B cell (primary cell): ENCODE measurements around the gene NSG1. TPM values are rescaled to one million over a fixed set of nuclear protein-coding genes. Genes with fewer than 3 reads are reported as not detected.

Experiments used
- ATAC-seq: fragments of 200-7000 bp; cut with Tn5 transposase; one replicate; pipeline ENCODE4 v1.10.0; 2021; ENCODE audit warnings: low read depth, mild to moderate bottlenecking, moderate number of reproducible peaks, moderate library complexity
- CTCF ChIA-PET: fragments of 350-600 bp; sonication (Branson Sonifier 250); formaldehyde crosslinking; loops from one replicate; lab custom pipeline; 2021; ENCODE audit warnings: antibody characterized with exemption, inconsistent platforms; lab: Charles Lee
- POLR2A ChIA-PET: fragments of 350-600 bp; sonication (Branson Sonifier 250); formaldehyde crosslinking; loops from one replicate; lab custom pipeline; 2021; ENCODE audit warnings: antibody characterized with exemption; lab: Charles Lee
- DNase-seq: peaks from one replicate; pipeline ENCODE4 v3.0.0; 2013
- H2AFZ ChIP-seq: 2 replicates; pipeline ENCODE4 v1.6.1; 2012; ENCODE audit warnings: mild to moderate bottlenecking, low read depth, low read length; ENCODE audit not compliant: insufficient read depth, poor library complexity, severe bottlenecking
- H3K27ac ChIP-seq, 2 donors: 1 replicate in 1 of 2; 2 replicates in 1 of 2; pipeline ENCODE4 v1.5.1; 2012 to 2013; ENCODE audit warnings: low read length in 2 of 2, mild to moderate bottlenecking in 2 of 2, moderate library complexity in 1 of 2
- H3K27me3 ChIP-seq, 4 experiments: fragments of 200-600 bp in 1 of 4; sonication (generic) in 1 of 4; replicated peaks in 1 of 4; 1 replicate in 2 of 4; 2 replicates in 2 of 4; pipeline versions ENCODE4 v1.6.1 to v1.7.0; 2013 to 2016; ENCODE audit warnings: low read length in 3 of 4, mild to moderate bottlenecking in 2 of 4, mixed read lengths in 1 of 4, moderate library complexity in 1 of 4; ENCODE audit not compliant: insufficient read depth in 4 of 4, control insufficient read depth in 3 of 4; ENCODE audit errors: control extremely low read depth in 1 of 4
- H3K36me3 ChIP-seq, 2 experiments: replicated peaks in 1 of 2; 1 replicate in 1 of 2; 2 replicates in 1 of 2; pipeline versions ENCODE4 v1.6.1 to v1.7.1; 2013; ENCODE audit warnings: low read length in 1 of 2; ENCODE audit not compliant: insufficient read depth in 2 of 2, control insufficient read depth in 1 of 2; ENCODE audit errors: control extremely low read depth in 1 of 2, extremely low read depth in 1 of 2
- H3K4me1 ChIP-seq, 2 donors: fragments of 200-600 bp in 1 of 2; sonication (generic) in 1 of 2; 1 replicate in 1 of 2; 2 replicates in 1 of 2; pipeline versions ENCODE4 v1.5.1 to v1.6.1; 2013 to 2017; ENCODE audit warnings: low read length in 2 of 2; ENCODE audit not compliant: control insufficient read depth in 2 of 2, insufficient read depth in 2 of 2
- H3K4me2 ChIP-seq: replicated peaks from 2 replicates; pipeline ENCODE3; 2012; ENCODE audit warnings: mild to moderate bottlenecking, low read depth, low read length; ENCODE audit not compliant: poor library complexity, severe bottlenecking
- H3K4me3 ChIP-seq, 5 experiments: fragments of 200-600 bp in 1 of 5; sonication (generic) in 1 of 5; 1 replicate in 3 of 5; 2 replicates in 2 of 5; pipeline versions ENCODE4 v1.5.1 to v1.7.0; 2011 to 2016; ENCODE audit warnings: low read length in 4 of 5, mild to moderate bottlenecking in 4 of 5, low read depth in 2 of 5, control low read depth in 1 of 5, moderate library complexity in 1 of 5; ENCODE audit not compliant: insufficient read depth in 1 of 5; ENCODE audit errors: control extremely low read depth in 1 of 5, extremely low read depth in 1 of 5
- H3K79me2 ChIP-seq: fragments of 200-600 bp; sonication (generic); one replicate; pipeline ENCODE4 v1.6.0; 2016; ENCODE audit warnings: low read length; ENCODE audit not compliant: control insufficient read depth, insufficient read depth
- H3K9ac ChIP-seq: fragments of 200-600 bp; sonication (generic); 2 replicates; pipeline ENCODE4 v1.6.1; 2017; ENCODE audit warnings: mild to moderate bottlenecking, low read length, moderate library complexity
- H3K9me3 ChIP-seq, 3 donors: one replicate each; pipeline versions ENCODE4 v1.6.1 to v1.7.1; 2013; ENCODE audit warnings: low read length in 2 of 3; ENCODE audit not compliant: control insufficient read depth in 2 of 3, insufficient read depth in 1 of 3; ENCODE audit errors: control extremely low read depth in 1 of 3
- H4K20me1 ChIP-seq: 2 replicates; pipeline ENCODE4 v1.6.0; 2012; ENCODE audit warnings: mild to moderate bottlenecking, low read length; ENCODE audit not compliant: insufficient read depth, control insufficient read depth, poor library complexity, severe bottlenecking
- H3K27ac Mint-ChIP-seq: one replicate; pipeline ENCODE4 v1.8.0; 2021; ENCODE audit warnings: mixed read lengths
- H3K27me3 Mint-ChIP-seq: one replicate; pipeline ENCODE4 v1.8.0; 2021; ENCODE audit warnings: mixed read lengths
- H3K4me1 Mint-ChIP-seq: one replicate; pipeline ENCODE4 v1.8.0; 2021; ENCODE audit warnings: mixed read lengths
- H3K4me3 Mint-ChIP-seq: one replicate; pipeline ENCODE4 v1.8.0; 2021; ENCODE audit warnings: mixed read lengths
- H3K9me3 Mint-ChIP-seq: one replicate; pipeline ENCODE4 v1.8.0; 2022; ENCODE audit warnings: mixed read lengths; ENCODE audit not compliant: insufficient read depth
- EZH2 ChIP-seq: IDR thresholded peaks from 2 replicates; pipeline ENCODE4 v1.6.1; 2012; ENCODE audit warnings: borderline replicate concordance, low read depth, mild to moderate bottlenecking, moderate library complexity, low read length; ENCODE audit not compliant: insufficient read depth, poor library complexity, severe bottlenecking
- WGBS: methylation state at CpG from one replicate; pipeline ENCODE4 v1.1.5; 2013; ENCODE audit warnings: missing lambda C conversion rate; ENCODE audit not compliant: insufficient coverage; 5-methylcytosine and 5-hydroxymethylcytosine counted together
- intact Hi-C: fragments of 100-400 bp; cut with micrococcal nuclease; formaldehyde crosslinking; loops from one replicate; pipeline ENCODE4 v1.10.0; 2022
- polyA plus RNA-seq: library from polyadenylated mRNA; depleted of rRNA; stranded (reverse); fragments of >200 nt; gene quantifications from 2 replicates; pipeline ENCODE4 v1.2.3, GENCODE V29; 2012
- total RNA-seq, 2 donors: library from RNA; stranded (reverse); fragments of 120-200 nt in 1 of 2; gene quantifications; 1 replicate in 1 of 2; 2 replicates in 1 of 2; pipeline versions ENCODE4 v1.2.3 to v1.2.4, GENCODE V29; 2013 to 2022
- TF ChIP-seq, protein P1 (sequence below): fragments of 200-600 bp; IDR thresholded peaks from one replicate; pipeline ENCODE4 v1.8.0; 2022; ENCODE audit warnings: antibody characterized with exemption, mild to moderate bottlenecking

NSG1 gene
- total and polyA plus RNA-seq, 2 donors (not counting 1 experiment from before 2014, with no cell fraction given) = not detected

DNA sequence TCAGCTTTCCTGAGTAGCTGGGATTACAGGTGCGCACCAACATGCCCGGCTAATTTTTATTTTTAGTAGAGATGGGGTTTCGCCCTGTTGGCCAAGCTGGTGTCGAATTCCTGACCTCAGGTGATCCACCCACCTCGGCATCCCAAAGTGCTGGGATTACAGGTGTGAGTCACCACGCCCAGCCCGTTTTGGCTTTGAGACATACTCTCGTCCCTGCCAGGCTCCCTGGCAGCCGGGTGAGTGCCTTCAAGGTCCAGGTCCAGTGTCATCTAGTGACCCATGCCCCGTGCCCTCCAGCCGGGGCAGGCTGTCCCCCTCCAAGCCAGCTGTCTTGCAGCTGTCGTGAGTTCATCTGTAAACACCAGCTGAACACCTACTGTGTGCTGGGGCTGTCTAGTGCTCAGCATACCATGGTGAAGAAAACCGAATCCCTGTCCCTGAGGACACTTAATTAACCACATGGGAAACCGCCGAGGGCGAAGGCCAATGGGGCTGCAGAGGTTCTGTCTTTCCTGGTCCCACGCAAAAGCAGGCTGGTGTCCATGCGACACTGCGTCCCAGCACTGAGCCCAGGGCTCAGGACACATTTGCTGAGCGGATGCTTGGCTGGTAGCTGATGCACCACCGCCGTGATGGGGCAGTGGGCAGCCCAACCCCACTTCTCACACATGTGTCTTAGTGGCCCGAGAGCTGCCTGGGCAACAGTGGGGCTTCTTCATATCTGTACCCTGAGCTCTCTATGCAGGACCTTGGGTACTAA is 21.9 kb downstream of the NSG1 start:
- WGBS = 82% methylated on average over 22 of the region's 23 CpGs
- no peak for ATAC-seq

More for the DNA sequence above, 21.9 kb downstream of the NSG1 start:
- no peak overlapping the region for H3K27ac ChIP-seq
- DNase-seq = no peak
- H3K79me2 ChIP-seq = no peaks in the 10 kb centered on the region
- no peaks in the 10 kb centered on the region for H3K9me3 ChIP-seq
- no peaks in the 10 kb centered on the region for H4K20me1 ChIP-seq
- intact Hi-C loops = no loop called here
- no peaks in the 10 kb centered on the region for H3K27me3 ChIP-seq
- H3K27me3 Mint-ChIP-seq = peaks cover 5% of the 10 kb centered on the region
- no peak for TF ChIP-seq EZH2
- TF ChIP-seq, protein P1, sequence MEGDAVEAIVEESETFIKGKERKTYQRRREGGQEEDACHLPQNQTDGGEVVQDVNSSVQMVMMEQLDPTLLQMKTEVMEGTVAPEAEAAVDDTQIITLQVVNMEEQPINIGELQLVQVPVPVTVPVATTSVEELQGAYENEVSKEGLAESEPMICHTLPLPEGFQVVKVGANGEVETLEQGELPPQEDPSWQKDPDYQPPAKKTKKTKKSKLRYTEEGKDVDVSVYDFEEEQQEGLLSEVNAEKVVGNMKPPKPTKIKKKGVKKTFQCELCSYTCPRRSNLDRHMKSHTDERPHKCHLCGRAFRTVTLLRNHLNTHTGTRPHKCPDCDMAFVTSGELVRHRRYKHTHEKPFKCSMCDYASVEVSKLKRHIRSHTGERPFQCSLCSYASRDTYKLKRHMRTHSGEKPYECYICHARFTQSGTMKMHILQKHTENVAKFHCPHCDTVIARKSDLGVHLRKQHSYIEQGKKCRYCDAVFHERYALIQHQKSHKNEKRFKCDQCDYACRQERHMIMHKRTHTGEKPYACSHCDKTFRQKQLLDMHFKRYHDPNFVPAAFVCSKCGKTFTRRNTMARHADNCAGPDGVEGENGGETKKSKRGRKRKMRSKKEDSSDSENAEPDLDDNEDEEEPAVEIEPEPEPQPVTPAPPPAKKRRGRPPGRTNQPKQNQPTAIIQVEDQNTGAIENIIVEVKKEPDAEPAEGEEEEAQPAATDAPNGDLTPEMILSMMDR = no peak
- H3K9me3 Mint-ChIP-seq = no peaks in the 10 kb centered on the region
- no peak overlapping the region for H3K4me3 Mint-ChIP-seq
- ChIA-PET CTCF (no interaction called here), POLR2A (no interaction called here)
- H3K4me2 ChIP-seq = no peak overlapping the region
- no peaks in the 10 kb centered on the region for H3K4me1 ChIP-seq
- H3K36me3 ChIP-seq = no peaks in the 10 kb centered on the region
- H3K4me1 Mint-ChIP-seq = no peaks in the 10 kb centered on the region
- no peak overlapping the region for H2AFZ ChIP-seq
- no peak overlapping the region for H3K27ac Mint-ChIP-seq
- H3K9ac ChIP-seq = no peak overlapping the region
- H3K4me3 ChIP-seq = no peak overlapping the region
